Prostate gland (tissue), 2 donors: ENCODE data around the gene METTL17.

Source experiments
- POLR2A ChIP-seq: fragments of 450-650 bp; IDR thresholded peaks from one replicate; pipeline ENCODE4 v1.6.1; 2016; ENCODE audit warnings: antibody characterized with exemption, mild to moderate bottlenecking
- TF ChIP-seq, protein P1 (sequence below), 4 experiments: fragments of 200-600 bp in 2 of 4; fragments of 450-650 bp in 2 of 4; sonication (generic) in 2 of 4; IDR thresholded peaks; 1 replicate in 3 of 4; 2 replicates in 1 of 4; pipeline ENCODE4 v1.5.1; 2016 to 2019; ENCODE audit warnings: antibody characterized with exemption in 4 of 4, mild to moderate bottlenecking in 2 of 4, moderate library complexity in 2 of 4

DNA sequence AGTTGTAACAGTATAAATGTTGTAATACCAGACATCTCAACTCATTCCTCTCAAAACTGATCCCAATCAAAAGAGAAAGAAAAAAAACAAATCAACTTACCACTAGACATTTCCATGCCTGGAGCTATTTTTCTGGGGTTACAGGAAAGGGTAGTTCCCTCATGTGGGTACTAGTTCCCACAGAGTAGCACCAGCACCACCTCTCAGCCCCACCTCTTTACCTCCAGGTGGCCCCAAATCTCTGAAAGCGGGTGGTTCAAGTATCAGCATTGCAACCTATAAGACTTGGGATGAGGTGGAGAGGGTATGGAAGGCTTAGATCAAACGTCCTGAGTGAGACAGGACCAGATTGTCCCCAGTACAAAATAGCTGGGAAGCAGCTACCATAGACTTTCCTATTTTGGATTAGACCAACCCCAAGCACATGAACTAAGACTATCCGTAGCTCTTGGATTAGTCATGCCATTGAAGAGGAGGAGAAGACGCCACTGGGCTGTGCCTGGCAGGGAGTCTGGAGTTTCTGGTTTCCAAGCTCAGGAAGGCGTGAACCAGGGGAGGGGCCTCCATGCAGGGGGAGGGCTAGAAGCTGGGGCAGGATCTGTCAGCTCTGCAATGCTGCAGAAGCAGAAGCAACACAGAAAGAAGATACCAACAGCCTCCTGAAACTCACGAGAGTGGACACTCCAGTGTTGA, 9.0 kb downstream of the METTL17 start, which contains the start of gene SLC39A2:
- TF ChIP-seq, protein P1, sequence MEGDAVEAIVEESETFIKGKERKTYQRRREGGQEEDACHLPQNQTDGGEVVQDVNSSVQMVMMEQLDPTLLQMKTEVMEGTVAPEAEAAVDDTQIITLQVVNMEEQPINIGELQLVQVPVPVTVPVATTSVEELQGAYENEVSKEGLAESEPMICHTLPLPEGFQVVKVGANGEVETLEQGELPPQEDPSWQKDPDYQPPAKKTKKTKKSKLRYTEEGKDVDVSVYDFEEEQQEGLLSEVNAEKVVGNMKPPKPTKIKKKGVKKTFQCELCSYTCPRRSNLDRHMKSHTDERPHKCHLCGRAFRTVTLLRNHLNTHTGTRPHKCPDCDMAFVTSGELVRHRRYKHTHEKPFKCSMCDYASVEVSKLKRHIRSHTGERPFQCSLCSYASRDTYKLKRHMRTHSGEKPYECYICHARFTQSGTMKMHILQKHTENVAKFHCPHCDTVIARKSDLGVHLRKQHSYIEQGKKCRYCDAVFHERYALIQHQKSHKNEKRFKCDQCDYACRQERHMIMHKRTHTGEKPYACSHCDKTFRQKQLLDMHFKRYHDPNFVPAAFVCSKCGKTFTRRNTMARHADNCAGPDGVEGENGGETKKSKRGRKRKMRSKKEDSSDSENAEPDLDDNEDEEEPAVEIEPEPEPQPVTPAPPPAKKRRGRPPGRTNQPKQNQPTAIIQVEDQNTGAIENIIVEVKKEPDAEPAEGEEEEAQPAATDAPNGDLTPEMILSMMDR (IDR thresholded peaks at IDR 0.05) = no peak
- peak; percentile 21 for TF ChIP-seq POLR2A
